Bronchial epithelial cell (primary cell): ENCODE data around the gene CNPY1. TPM values are rescaled to one million over a fixed set of nuclear protein-coding genes. Genes with fewer than 3 reads are reported as not detected.

Experiments used
- DNase-seq: peaks from one replicate; pipeline ENCODE4 v3.0.0-alpha.2; 2010; ENCODE audit warnings: low read depth
- FAIRE-seq: peaks from 2 replicates; lab custom pipeline; 2011; peaks lifted over from hg19 to GRCh38; lab: Jason Lieb, UNC
- H3K27me3 ChIP-seq: 2 replicates; pipeline ENCODE4 v1.5.1; 2011; ENCODE audit warnings: low read length; ENCODE audit not compliant: control insufficient read depth, insufficient read depth
- H3K36me3 ChIP-seq: 2 replicates; pipeline ENCODE4 v1.5.1; 2011; ENCODE audit warnings: low read length; ENCODE audit not compliant: control insufficient read depth, insufficient read depth
- H3K4me3 ChIP-seq: 2 replicates; pipeline ENCODE4 v1.5.1; 2011; ENCODE audit warnings: mild to moderate bottlenecking, low read depth, low read length, control low read depth
- total RNA-seq: library from RNA; depleted of rRNA; stranded (reverse); fragments of >200 nt; gene quantifications from 2 replicates; pipeline ENCODE4 v1.2.1, GENCODE V29; 2014
- TF ChIP-seq, protein P1 (sequence below): IDR thresholded peaks from 2 replicates; pipeline ENCODE4 v1.5.1; 2011; ENCODE audit warnings: mild to moderate bottlenecking, moderate library complexity, low read length, control low read depth, inconsistent platforms; ENCODE audit not compliant: insufficient read depth, severe bottlenecking

CNPY1 gene
- total RNA-seq, 1 donor from 2014 or later = not detected

GRCh38 chr7:155464948-155465739, 81.2 kb downstream of the CNPY1 start:
- DNase-seq (no peak), FAIRE-seq (no peak)
- H3K4me3 ChIP-seq = no peak overlapping the region
- no peaks in the 10 kb centered on the region for H3K36me3 ChIP-seq
- H3K27me3 ChIP-seq = peaks cover 83% of the 10 kb centered on the region
- TF ChIP-seq, protein P1, sequence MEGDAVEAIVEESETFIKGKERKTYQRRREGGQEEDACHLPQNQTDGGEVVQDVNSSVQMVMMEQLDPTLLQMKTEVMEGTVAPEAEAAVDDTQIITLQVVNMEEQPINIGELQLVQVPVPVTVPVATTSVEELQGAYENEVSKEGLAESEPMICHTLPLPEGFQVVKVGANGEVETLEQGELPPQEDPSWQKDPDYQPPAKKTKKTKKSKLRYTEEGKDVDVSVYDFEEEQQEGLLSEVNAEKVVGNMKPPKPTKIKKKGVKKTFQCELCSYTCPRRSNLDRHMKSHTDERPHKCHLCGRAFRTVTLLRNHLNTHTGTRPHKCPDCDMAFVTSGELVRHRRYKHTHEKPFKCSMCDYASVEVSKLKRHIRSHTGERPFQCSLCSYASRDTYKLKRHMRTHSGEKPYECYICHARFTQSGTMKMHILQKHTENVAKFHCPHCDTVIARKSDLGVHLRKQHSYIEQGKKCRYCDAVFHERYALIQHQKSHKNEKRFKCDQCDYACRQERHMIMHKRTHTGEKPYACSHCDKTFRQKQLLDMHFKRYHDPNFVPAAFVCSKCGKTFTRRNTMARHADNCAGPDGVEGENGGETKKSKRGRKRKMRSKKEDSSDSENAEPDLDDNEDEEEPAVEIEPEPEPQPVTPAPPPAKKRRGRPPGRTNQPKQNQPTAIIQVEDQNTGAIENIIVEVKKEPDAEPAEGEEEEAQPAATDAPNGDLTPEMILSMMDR = no peak

DNA sequence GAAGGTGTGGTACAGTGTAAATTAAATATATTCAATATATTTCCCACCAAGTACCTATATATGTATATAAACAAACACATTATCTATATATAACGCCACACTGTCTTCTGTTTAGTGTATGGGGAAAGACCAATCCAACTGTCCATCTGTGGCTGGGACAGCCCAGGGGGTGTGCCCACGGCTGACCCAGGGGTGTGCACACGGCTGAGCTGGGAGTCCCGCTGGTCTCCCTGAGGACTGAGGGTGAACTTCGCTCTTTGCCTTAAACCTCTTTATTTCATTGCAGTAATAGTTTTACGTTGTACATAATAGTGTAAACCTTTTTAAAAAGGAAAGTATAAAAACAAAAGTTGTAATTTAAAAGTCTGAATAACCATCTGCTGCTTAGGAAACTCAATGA, 82.2 kb downstream of the CNPY1 start:
- Histone ChIP-seq H3K36me3 (no peaks in the 10 kb centered on the region), H3K4me3 (no peak overlapping the region), H3K27me3 (peaks cover 83% of the 10 kb centered on the region)
- no peak for DNase-seq
- no peak for FAIRE-seq
- TF ChIP-seq, protein P1 = no peak

- Histone ChIP-seq H3K36me3 (no peaks in the 10 kb centered on the region), H3K27me3 (peaks cover 78% of the 10 kb centered on the region), H3K4me3 (no peak overlapping the region)
- FAIRE-seq (no peak), DNase-seq (no peak)
- TF ChIP-seq, protein P1 = no peak
Measured at GRCh38 chr7:155463114-155463811, 83.1 kb downstream of the CNPY1 start.

GRCh38 chr7:155462163-155462735, 84.1 kb downstream of the CNPY1 start:
- no peak for DNase-seq
- no peak overlapping the region for H3K4me3 ChIP-seq

GRCh38 chr7:155461631-155462030, 84.7 kb downstream of the CNPY1 start:
- H3K4me3 ChIP-seq = no peak overlapping the region
- DNase-seq (no peak), FAIRE-seq (no peak)
- TF ChIP-seq, protein P1 = no peak
- H3K36me3 ChIP-seq = no peaks in the 10 kb centered on the region
- peaks cover 73% of the 10 kb centered on the region for H3K27me3 ChIP-seq

More at GRCh38 chr7:155462163-155462735, 84.1 kb downstream of the CNPY1 start:
- no peak for FAIRE-seq
- TF ChIP-seq, protein P1 = no peak
- H3K36me3 ChIP-seq = no peaks in the 10 kb centered on the region
- H3K27me3 ChIP-seq = peaks cover 74% of the 10 kb centered on the region
